Measurements from ENCODE around the gene NEDD4L. TPM values are rescaled to one million over a fixed set of nuclear protein-coding genes. Genes with fewer than 3 reads are reported as not detected.

Gene NEDD4L
- total and polyA plus RNA-seq, 4 donors, result 10.2 to 20.3 (median 13.2) TPM

DNA sequence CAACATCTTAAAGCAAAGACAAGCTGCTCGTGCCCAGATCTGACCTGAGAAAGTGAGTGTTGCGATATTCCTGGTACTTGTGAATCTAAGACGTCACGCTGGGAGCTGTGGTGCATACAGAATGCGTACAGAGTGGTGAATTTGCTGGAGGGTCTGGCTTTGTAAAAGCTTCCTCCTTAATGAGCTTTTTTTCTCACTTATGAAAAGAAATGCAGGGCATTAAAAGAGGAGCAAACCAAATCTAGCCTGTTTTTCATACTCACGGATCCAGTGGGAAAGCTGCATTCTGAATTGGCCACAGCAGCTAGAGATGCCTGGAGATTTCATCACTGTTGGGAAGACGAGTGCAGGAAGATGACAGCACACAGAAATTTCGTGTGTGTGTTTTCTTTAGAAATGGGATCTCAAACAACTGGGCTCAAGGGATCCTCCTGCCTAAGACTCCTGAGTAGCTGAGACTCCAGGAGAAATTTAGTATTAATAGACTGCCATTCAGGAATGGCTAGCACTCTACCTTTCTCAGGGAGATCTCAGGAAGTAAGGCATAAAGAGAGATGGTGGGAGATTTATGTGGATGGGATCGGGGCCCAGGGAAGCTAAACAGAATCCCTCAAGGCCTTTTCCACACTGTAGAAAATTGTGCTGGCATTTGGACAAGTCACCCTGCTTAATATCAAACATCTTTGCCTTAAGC, 403.5 kb downstream of the NEDD4L start:
- Histone ChIP-seq H3K27me3 (ENCODE audit: control insufficient read depth in 4 of 4, insufficient read depth in 4 of 4, low read length in 3 of 4) (no peaks in the 10 kb centered on the region), H3K9ac (ENCODE audit: low read depth in 1 of 2, low read length in 2 of 2) (peak overlapping the region; percentile 95 to 99), H3K27ac (ENCODE audit: low read depth in 1 of 2, low read length in 2 of 2) (peak overlapping the region; percentile 90 to 91), H3K36me3 (ENCODE audit: control insufficient read depth in 4 of 4, insufficient read depth in 3 of 4, low read depth in 1 of 4, low read length in 3 of 4) (peaks cover 0 to 17% (median 3%) of the 10 kb centered on the region in 4 donors), H3K9me3 (ENCODE audit: control insufficient read depth in 4 of 4, low read length in 3 of 4) (no peaks in the 10 kb centered on the region), H3K4me1 (ENCODE audit: control insufficient read depth in 4 of 4, insufficient read depth in 4 of 4, low read length in 3 of 4) (peaks cover 0 to 9% (median 3%) of the 10 kb centered on the region in 4 donors), H3K4me3 (ENCODE audit: low read depth in 1 of 3, low read length in 3 of 3) (peak overlapping the region; percentile 74 to 89 (median 84))
- WGBS, result 35% methylated on average over 9 of the region's 9 CpGs
- no peak for TF ChIP-seq HNF4G (IDR thresholded peaks at IDR 0.05)
- TF ChIP-seq JUND (IDR thresholded peaks at IDR 0.05), result no peak
- peak in 1 of 2 donors; percentile 3 for TF ChIP-seq RXRA (IDR thresholded peaks at IDR 0.05)
- peak; percentile 20 for TF ChIP-seq SP1 (IDR thresholded peaks at IDR 0.05)
- no peak for TF ChIP-seq FOXA1 (IDR thresholded peaks at IDR 0.05)
- TF ChIP-seq EGR1 (IDR thresholded peaks at IDR 0.05; ENCODE audit: low read depth in 2 of 2), result peak in 1 of 2 donors; percentile 28
- TF ChIP-seq YY1 (IDR thresholded peaks at IDR 0.05), result no peak
- no peak for TF ChIP-seq HNF4A (conservative IDR thresholded peaks at IDR 0.05)
- TF ChIP-seq NR2F2 (IDR thresholded peaks at IDR 0.05), result no peak
- TF ChIP-seq GABPA (IDR thresholded peaks at IDR 0.05 in 1 of 2, conservative IDR thresholded peaks at IDR 0.05 in 1 of 2), result no peak
- TF ChIP-seq, protein P1, sequence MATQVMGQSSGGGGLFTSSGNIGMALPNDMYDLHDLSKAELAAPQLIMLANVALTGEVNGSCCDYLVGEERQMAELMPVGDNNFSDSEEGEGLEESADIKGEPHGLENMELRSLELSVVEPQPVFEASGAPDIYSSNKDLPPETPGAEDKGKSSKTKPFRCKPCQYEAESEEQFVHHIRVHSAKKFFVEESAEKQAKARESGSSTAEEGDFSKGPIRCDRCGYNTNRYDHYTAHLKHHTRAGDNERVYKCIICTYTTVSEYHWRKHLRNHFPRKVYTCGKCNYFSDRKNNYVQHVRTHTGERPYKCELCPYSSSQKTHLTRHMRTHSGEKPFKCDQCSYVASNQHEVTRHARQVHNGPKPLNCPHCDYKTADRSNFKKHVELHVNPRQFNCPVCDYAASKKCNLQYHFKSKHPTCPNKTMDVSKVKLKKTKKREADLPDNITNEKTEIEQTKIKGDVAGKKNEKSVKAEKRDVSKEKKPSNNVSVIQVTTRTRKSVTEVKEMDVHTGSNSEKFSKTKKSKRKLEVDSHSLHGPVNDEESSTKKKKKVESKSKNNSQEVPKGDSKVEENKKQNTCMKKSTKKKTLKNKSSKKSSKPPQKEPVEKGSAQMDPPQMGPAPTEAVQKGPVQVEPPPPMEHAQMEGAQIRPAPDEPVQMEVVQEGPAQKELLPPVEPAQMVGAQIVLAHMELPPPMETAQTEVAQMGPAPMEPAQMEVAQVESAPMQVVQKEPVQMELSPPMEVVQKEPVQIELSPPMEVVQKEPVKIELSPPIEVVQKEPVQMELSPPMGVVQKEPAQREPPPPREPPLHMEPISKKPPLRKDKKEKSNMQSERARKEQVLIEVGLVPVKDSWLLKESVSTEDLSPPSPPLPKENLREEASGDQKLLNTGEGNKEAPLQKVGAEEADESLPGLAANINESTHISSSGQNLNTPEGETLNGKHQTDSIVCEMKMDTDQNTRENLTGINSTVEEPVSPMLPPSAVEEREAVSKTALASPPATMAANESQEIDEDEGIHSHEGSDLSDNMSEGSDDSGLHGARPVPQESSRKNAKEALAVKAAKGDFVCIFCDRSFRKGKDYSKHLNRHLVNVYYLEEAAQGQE (IDR thresholded peaks at IDR 0.05), result no peak
- TF ChIP-seq, protein P2, sequence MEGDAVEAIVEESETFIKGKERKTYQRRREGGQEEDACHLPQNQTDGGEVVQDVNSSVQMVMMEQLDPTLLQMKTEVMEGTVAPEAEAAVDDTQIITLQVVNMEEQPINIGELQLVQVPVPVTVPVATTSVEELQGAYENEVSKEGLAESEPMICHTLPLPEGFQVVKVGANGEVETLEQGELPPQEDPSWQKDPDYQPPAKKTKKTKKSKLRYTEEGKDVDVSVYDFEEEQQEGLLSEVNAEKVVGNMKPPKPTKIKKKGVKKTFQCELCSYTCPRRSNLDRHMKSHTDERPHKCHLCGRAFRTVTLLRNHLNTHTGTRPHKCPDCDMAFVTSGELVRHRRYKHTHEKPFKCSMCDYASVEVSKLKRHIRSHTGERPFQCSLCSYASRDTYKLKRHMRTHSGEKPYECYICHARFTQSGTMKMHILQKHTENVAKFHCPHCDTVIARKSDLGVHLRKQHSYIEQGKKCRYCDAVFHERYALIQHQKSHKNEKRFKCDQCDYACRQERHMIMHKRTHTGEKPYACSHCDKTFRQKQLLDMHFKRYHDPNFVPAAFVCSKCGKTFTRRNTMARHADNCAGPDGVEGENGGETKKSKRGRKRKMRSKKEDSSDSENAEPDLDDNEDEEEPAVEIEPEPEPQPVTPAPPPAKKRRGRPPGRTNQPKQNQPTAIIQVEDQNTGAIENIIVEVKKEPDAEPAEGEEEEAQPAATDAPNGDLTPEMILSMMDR (IDR thresholded peaks at IDR 0.05; ENCODE audit: low read depth, low read length, missing input control), result no peak
- no peak for TF ChIP-seq FOXA2 (IDR thresholded peaks at IDR 0.05)
- TF ChIP-seq, protein P3, sequence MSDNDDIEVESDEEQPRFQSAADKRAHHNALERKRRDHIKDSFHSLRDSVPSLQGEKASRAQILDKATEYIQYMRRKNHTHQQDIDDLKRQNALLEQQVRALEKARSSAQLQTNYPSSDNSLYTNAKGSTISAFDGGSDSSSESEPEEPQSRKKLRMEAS (IDR thresholded peaks at IDR 0.05), result no peak
- TF ChIP-seq TAF1 (conservative IDR thresholded peaks at IDR 0.05), result peak; percentile 49
- TF ChIP-seq RAD21 (IDR thresholded peaks at IDR 0.05), result peak in 1 of 2 donors; percentile 2
- TF ChIP-seq, protein P4, sequence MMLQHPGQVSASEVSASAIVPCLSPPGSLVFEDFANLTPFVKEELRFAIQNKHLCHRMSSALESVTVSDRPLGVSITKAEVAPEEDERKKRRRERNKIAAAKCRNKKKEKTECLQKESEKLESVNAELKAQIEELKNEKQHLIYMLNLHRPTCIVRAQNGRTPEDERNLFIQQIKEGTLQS (IDR thresholded peaks at IDR 0.05), result no peak
- TF ChIP-seq, protein P5, sequence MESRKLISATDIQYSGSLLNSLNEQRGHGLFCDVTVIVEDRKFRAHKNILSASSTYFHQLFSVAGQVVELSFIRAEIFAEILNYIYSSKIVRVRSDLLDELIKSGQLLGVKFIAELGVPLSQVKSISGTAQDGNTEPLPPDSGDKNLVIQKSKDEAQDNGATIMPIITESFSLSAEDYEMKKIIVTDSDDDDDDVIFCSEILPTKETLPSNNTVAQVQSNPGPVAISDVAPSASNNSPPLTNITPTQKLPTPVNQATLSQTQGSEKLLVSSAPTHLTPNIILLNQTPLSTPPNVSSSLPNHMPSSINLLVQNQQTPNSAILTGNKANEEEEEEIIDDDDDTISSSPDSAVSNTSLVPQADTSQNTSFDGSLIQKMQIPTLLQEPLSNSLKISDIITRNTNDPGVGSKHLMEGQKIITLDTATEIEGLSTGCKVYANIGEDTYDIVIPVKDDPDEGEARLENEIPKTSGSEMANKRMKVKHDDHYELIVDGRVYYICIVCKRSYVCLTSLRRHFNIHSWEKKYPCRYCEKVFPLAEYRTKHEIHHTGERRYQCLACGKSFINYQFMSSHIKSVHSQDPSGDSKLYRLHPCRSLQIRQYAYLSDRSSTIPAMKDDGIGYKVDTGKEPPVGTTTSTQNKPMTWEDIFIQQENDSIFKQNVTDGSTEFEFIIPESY (IDR thresholded peaks at IDR 0.05), result no peak
- DNase-seq (ENCODE audit: low spot score), result no peak

Data from liver (tissue), 9 donors.